Keratinocyte (primary cell): ENCODE data around the gene CEP152. TPM values are rescaled to one million over a fixed set of nuclear protein-coding genes. Genes with fewer than 3 reads are reported as not detected.

Source experiments
- DNase-seq: peaks from one replicate; pipeline ENCODE4 v3.0.0-alpha.2; 2011; ENCODE audit warnings: low read depth, missing footprints, low spot score
- FAIRE-seq: peaks from 2 replicates; lab custom pipeline; 2011; peaks lifted over from hg19 to GRCh38; lab: Jason Lieb, UNC
- H2AFZ ChIP-seq: 2 replicates; pipeline ENCODE4 v1.6.0; 2012; ENCODE audit warnings: low read length, control low read depth, inconsistent platforms; ENCODE audit not compliant: control insufficient read depth
- H3K27ac ChIP-seq: 2 replicates; pipeline ENCODE4 v1.5.1; 2011; ENCODE audit warnings: low read length; ENCODE audit not compliant: control insufficient read depth, insufficient read depth
- H3K27me3 ChIP-seq: 3 replicates; pipeline ENCODE4 v1.6.0; 2011; ENCODE audit warnings: low read length; ENCODE audit not compliant: control insufficient read depth, insufficient read depth; ENCODE audit errors: extremely low read depth
- H3K36me3 ChIP-seq, 2 experiments: 2 replicates in 1 of 2; 3 replicates in 1 of 2; pipeline ENCODE4 v1.5.1; 2011; ENCODE audit warnings: low read length in 2 of 2, mild to moderate bottlenecking in 1 of 2; ENCODE audit not compliant: control insufficient read depth in 2 of 2, insufficient read depth in 2 of 2; ENCODE audit errors: extremely low read depth in 1 of 2
- H3K4me1 ChIP-seq: 3 replicates; pipeline ENCODE4 v1.5.1; 2011; ENCODE audit warnings: low read length; ENCODE audit not compliant: control insufficient read depth, insufficient read depth; ENCODE audit errors: extremely low read depth
- H3K4me2 ChIP-seq: 3 replicates; pipeline ENCODE4 v1.6.0; 2011; ENCODE audit warnings: low read depth, low read length; ENCODE audit not compliant: control insufficient read depth, insufficient read depth; ENCODE audit errors: extremely low read depth
- H3K4me3 ChIP-seq, 3 experiments: fragments of 200-600 bp in 1 of 3; sonication (generic) in 1 of 3; 2 replicates in 2 of 3; 3 replicates in 1 of 3; pipeline ENCODE4 v1.5.1; 2011 to 2016; ENCODE audit warnings: low read length in 3 of 3, mild to moderate bottlenecking in 3 of 3, control low read depth in 2 of 3, inconsistent platforms in 1 of 3, low read depth in 1 of 3, mixed read lengths in 1 of 3, mixed run types in 1 of 3, moderate library complexity in 1 of 3; ENCODE audit not compliant: control insufficient read depth in 2 of 3, insufficient read depth in 2 of 3; ENCODE audit errors: extremely low read depth in 1 of 3
- H3K79me2 ChIP-seq: 2 replicates; pipeline ENCODE4 v1.6.0; 2012; ENCODE audit warnings: low read length; ENCODE audit not compliant: control insufficient read depth, insufficient read depth
- H3K9ac ChIP-seq: 3 replicates; pipeline ENCODE4 v1.6.0; 2011; ENCODE audit warnings: low read length; ENCODE audit not compliant: control insufficient read depth, insufficient read depth; ENCODE audit errors: extremely low read depth
- H3K9me1 ChIP-seq: 3 replicates; pipeline ENCODE4 v1.6.0; 2011; ENCODE audit warnings: low read length; ENCODE audit not compliant: control insufficient read depth, insufficient read depth; ENCODE audit errors: extremely low read depth
- H3K9me3 ChIP-seq: 2 replicates; pipeline ENCODE4 v1.5.1; 2012; ENCODE audit warnings: low read depth, low read length; ENCODE audit not compliant: control insufficient read depth
- H4K20me1 ChIP-seq: 3 replicates; pipeline ENCODE4 v1.6.0; 2011; ENCODE audit warnings: low read length; ENCODE audit not compliant: control insufficient read depth, insufficient read depth; ENCODE audit errors: extremely low read depth
- CTCF ChIP-seq, 3 experiments: IDR thresholded peaks in 1 of 3; conservative IDR thresholded peaks in 1 of 3; optimal IDR thresholded peaks in 1 of 3; 2 replicates in 2 of 3; 3 replicates in 1 of 3; pipeline versions ENCODE3 to v1.5.1; 2011; ENCODE audit warnings: low read length in 3 of 3, mild to moderate bottlenecking in 3 of 3, moderate library complexity in 2 of 3, control low read depth in 1 of 3, inconsistent platforms in 1 of 3; ENCODE audit not compliant: insufficient read depth in 2 of 3; ENCODE audit errors: extremely low read depth in 1 of 3
- EZH2 ChIP-seq: IDR thresholded peaks from one replicate; pipeline ENCODE4 v1.6.1; 2012; ENCODE audit warnings: inconsistent platforms, mild to moderate bottlenecking, low read length, moderate library complexity
- dilution Hi-C: fragments of 300-500 bp; cut with MboI; formaldehyde crosslinking; loops from one replicate; pipeline ENCODE4 v1.7.0; 2020; ENCODE audit warnings: low sequenced_read_pairs; ENCODE audit not compliant: extremely low pct_ligation_motif_present
- polyA plus RNA-seq, 5 experiments: library from polyadenylated mRNA; depleted of rRNA in 3 of 5; stranded (reverse) in 3 of 5; stranded (forward) in 1 of 5; unstranded in 1 of 5; fragments of >200 nt; gene quantifications; 1 replicate in 1 of 5; 2 replicates in 3 of 5; 3 replicates in 1 of 5; pipeline versions ENCODE4 v1.2.1 to v1.2.3, GENCODE V29; 2011 to 2012; ENCODE audit warnings: missing spikeins in 2 of 5, low read depth in 1 of 5, low replicate concordance in 1 of 5

The CEP152 gene
- polyA plus RNA-seq, 1 donor (not counting 4 experiments of a cell fraction or from before 2014, with no cell fraction given) = 4.0 TPM

- Histone ChIP-seq H3K4me3 (peak overlapping the region in 1 of 3 experiments; percentile 33), H3K4me2 (peak overlapping the region; percentile 66), H3K27ac (peak overlapping the region; percentile 63), H2AFZ (peak overlapping the region; percentile 66), H3K9me1 (no peaks in the 10 kb centered on the region), H3K9ac (peak overlapping the region; percentile 4), H3K36me3 (no peaks in the 10 kb centered on the region), H4K20me1 (no peaks in the 10 kb centered on the region), H3K9me3 (no peaks in the 10 kb centered on the region), H3K79me2 (no peaks in the 10 kb centered on the region), H3K27me3 (no peaks in the 10 kb centered on the region), H3K4me1 (peaks cover 31% of the 10 kb centered on the region)
- no peak for FAIRE-seq
- TF ChIP-seq EZH2 = no peak
- TF ChIP-seq CTCF (optimal IDR thresholded peaks at IDR 0.05 in 1 of 3, IDR thresholded peaks at IDR 0.05 in 1 of 3, conservative IDR thresholded peaks at IDR 0.05 in 1 of 3; ENCODE audit: extremely low read depth in 1 of 3, insufficient read depth in 2 of 3, low read length in 3 of 3) = no peak
- dilution Hi-C loops = no loop called here
- DNase-seq = no peak
Observed at GRCh38 chr15:48695827-48696573, 114.9 kb downstream of the CEP152 start.

- Histone ChIP-seq H3K4me2 (peak overlapping the region; percentile 66), H3K27ac (peak overlapping the region; percentile 63), H3K79me2 (no peaks in the 10 kb centered on the region), H3K9ac (peak overlapping the region; percentile 4), H3K9me3 (no peaks in the 10 kb centered on the region), H2AFZ (peak overlapping the region; percentile 66), H3K9me1 (no peaks in the 10 kb centered on the region), H3K4me3 (peak overlapping the region in 1 of 3 experiments; percentile 33), H3K4me1 (peaks cover 31% of the 10 kb centered on the region), H3K36me3 (no peaks in the 10 kb centered on the region), H4K20me1 (no peaks in the 10 kb centered on the region), H3K27me3 (no peaks in the 10 kb centered on the region)
- FAIRE-seq (peak; percentile 73), DNase-seq (no peak)
- dilution Hi-C loops = no loop called here
- TF ChIP-seq EZH2 (no peak), CTCF (optimal IDR thresholded peaks at IDR 0.05 in 1 of 3, IDR thresholded peaks at IDR 0.05 in 1 of 3, conservative IDR thresholded peaks at IDR 0.05 in 1 of 3; ENCODE audit: extremely low read depth in 1 of 3, insufficient read depth in 2 of 3, low read length in 3 of 3) (no peak)
Observed at GRCh38 chr15:48695088-48695826, 115.6 kb downstream of the CEP152 start.
